ENCODE results near the gene ARHGEF5.
"Not testable (repeated sequence)": the region's sequence is repeated elsewhere in the genome, so short reads cannot be mapped to it uniquely, and the experiment has no call there.

The ARHGEF5 gene

GRCh38 chr7:144355176-144355822 is at the start of gene ARHGEF5:
TSS of gene ARHGEF5 (plus strand) at chr7:144355402. CDS start at chr7:144362670, 7,268 bp downstream.
- DNase-seq (ENCODE audit: low spot score), result not testable (repeated sequence)

GRCh38 chr7:144309702-144310101 is 45.5 kb upstream of the ARHGEF5 start:
- DNase-seq (ENCODE audit: low spot score), result not testable (repeated sequence)

DNA sequence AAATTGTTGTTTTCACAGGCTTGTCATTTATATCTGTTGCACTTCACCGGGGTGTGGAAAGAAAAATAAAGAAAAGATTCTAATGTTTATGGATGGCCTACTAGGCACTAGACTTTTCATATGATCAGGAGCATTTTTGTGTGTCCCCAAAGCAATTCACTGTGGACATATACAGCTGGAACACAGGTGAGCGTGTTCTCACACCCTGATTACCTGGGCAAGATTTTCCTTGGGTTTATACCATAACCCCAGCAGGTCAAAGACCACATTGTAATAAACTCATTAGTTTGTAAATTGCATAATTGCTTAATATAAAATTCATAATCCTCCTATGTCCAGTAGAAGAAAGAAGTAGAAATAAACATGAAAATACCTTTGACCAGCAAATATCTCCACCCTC is 44.0 kb upstream of the ARHGEF5 start:
- DNase-seq (ENCODE audit: low spot score), result not testable (repeated sequence)

DNA sequence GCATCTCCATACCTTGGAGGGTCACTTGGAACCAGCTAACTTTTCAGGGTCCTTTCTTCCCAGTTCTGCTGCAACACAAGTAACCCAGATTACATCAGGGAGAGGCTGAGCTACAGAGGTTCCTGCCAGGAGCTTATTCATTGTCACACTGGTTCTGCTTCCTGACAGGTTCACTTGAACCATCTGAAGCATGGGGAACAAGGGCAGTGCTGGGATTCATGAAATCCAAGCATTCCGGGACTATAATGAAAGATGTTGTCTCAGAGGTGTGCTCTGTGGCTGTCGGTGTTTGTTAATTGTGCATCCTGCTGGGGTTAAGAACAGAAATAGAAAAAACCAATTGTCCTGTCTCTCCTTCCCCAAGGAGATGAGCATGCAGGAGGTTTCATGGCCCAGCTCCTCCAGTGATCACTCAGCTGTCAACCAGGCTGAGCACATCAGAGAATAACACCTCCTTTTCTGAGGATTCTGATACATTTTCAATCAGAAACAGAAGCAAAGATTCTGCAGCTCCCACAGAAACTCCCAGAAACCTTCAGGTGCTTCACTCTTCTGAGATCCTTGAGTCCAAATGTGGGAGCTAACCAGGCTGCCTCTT is 43.2 kb upstream of the ARHGEF5 start, which contains the start of gene OR2A1:
Gene OR2A1 (plus strand): TSS at position 548 of the 598 bp plus-strand sequence. CDS start 5,706 bp downstream, outside the sequence.
- DNase-seq (ENCODE audit: low spot score), result not testable (repeated sequence)

GRCh38 chr7:144317537-144317936 is 37.7 kb upstream of the ARHGEF5 start:
- DNase-seq (ENCODE audit: low spot score), result not testable (repeated sequence)

DNA sequence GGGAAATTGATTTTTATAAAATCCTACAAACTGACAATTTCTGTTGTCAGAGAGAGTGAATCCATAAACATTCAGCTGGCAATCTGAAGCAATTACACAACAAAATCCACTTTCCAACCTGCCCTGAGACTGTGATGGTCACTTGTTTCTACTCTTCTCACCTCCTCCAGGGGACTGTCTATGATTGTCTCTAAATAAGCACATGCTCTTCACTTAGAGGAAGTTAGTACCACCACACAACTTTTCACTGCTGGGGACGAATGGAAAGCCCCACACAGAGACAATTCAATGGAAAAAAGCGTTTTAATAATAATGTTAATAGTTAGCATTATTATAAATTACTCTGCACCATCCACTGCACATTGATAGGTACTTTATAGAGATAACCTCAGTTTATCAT is 35.7 kb upstream of the ARHGEF5 start:
- not testable (repeated sequence) for DNase-seq (ENCODE audit: low spot score)

DNA sequence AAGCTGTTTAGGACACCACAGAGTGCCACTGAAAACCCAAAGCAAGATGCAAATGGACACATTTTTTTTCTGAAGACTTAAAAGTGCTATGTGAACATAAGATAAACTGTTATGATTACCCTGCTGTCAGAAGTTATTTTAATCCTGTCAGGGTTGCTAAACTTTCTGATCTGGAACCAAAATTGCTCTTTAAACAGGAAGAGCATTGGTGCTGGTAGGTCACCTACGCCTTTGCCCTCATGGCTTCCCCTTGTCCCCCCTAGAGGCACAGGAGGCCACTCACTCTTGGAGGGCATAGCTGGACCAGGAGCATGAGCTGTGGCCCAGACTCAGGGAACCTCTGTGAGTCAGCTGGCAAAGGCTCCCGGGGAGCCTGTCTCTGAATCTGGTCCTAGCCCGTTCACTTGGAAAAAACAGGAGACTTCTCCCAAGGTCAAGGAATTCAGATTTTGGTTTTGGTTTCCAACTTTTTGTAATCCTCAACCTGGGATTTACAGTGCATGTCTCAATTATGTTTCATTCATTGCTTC is 33.5 kb upstream of the ARHGEF5 start:
- DNase-seq (ENCODE audit: low spot score), result not testable (repeated sequence)

DNA sequence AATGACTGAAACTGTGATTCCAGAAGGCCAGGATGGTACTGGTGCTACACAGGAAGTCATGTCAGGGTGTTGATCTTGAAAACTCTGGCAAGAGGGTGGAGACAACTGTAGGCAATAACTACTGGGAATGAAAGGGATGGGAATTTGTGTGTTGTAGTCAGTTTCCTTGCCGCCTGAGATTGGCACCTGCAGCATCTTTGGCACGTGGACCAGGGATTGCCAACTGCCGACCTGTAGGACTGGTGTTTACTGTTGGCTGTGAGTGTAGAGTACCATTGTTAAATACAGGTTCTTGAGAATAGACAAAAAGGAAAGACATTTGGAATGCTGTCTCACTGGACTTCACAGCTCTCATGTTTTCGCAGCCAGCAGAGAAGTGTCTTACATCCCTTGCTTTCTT is 31.8 kb upstream of the ARHGEF5 start:
- not testable (repeated sequence) for DNase-seq (ENCODE audit: low spot score)

- DNase-seq (ENCODE audit: low spot score), result not testable (repeated sequence)
These were observed 29.3 kb upstream of the ARHGEF5 start for GRCh38 chr7:144325868-144326267.

- DNase-seq (ENCODE audit: low spot score), result not testable (repeated sequence)
These were observed 25.2 kb upstream of the ARHGEF5 start for GRCh38 chr7:144330044-144330443.

DNA sequence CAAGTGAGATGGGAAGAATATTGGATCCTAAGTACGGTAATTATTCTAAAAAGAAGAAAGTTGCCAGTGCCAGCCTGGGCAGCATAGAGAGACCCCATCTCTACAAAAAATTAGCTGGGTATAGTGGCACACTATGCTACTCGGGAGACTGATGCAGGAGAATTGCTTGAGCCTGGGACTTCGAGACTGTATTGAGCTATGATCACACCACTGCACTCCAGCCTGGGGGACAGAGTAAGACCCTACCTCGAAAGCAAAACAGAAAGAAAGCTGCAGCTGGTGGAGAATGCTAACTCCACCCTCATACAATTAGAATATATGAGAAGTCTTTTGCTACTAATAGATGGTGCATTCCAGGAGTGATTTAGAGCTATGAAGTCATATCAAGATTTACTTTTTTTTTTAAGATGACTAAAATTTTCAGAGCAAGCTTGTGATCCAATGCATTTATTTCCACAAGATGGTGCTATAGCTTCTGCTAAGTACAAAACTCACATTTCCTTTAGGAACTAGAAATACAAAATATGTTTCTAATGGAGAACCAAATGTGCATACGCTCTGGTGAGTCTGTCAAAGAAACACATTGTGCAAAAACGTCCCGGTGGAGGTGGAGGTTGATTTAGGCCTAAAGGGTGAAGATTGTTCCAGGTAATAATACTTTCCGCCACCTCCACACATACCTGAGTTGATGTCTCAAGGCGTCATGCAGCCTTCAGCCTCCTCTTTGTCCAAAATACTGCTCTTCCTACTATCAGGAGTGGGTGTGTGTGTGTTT is 23.8 kb upstream of the ARHGEF5 start:
- DNase-seq (ENCODE audit: low spot score), result not testable (repeated sequence)

DNA sequence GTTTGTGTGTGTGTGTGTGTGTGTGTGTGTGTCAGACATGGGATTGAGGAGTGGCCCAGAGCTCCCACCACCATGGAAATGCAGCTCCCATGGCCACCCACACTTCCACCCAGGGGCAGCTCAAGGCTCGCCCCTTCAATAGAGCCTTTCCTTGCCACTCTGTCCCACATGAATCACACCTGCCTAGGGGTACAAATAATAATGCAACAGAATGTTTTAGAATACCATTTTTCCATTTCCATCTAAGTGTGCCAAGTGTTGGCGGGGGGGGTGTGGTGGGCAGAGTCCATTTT is 23.3 kb upstream of the ARHGEF5 start:
- not testable (repeated sequence) for DNase-seq (ENCODE audit: low spot score)

DNA sequence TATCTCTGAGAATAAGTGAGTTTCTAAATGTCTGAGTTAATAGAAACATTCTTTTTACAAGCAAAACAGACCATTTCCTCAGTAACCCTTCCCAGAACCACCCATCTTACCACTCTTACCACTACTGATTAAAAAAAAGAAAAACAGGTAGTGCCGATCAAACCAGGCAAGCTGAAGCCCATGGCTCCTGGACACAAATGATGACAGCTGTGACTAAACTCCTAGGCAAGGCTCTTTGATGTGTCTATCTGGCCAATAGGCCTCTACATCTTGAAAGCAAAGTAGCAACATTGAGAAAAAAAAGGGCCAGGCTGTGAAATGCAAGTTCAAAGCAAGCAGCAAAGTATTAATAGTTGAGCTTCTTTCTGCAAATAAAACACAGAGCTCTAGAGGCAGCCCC is 6.6 kb upstream of the ARHGEF5 start:
- not testable (repeated sequence) for DNase-seq (ENCODE audit: low spot score)

- not testable (repeated sequence) for DNase-seq (ENCODE audit: low spot score)
These were observed 3.5 kb upstream of the ARHGEF5 start for GRCh38 chr7:144351667-144352066.

- DNase-seq (ENCODE audit: low spot score), result not testable (repeated sequence)
These were observed 983 bp downstream of the ARHGEF5 start for GRCh38 chr7:144356185-144356584.

- DNase-seq (ENCODE audit: low spot score), result not testable (repeated sequence)
These were observed 1.7 kb downstream of the ARHGEF5 start for GRCh38 chr7:144356860-144357259.

DNA sequence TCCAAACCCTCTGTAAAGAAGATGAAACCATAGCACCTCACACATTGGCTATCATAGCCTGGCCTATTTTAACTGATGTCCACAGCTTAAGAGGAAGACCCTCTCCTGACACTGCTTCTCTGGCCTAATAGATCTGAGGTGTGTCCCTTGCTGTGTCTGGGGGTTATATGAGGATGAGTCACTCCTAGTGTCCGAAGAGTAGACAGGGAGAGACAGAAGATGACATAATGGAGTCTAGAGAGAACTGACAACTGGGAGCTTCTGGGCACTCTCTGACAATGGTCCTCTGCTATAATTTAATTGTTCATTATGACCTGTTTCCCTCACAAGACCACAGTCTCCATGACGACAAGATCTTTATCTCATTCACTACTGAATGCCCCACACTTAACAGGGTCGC is 6.9 kb downstream of the ARHGEF5 start:
- not testable (repeated sequence) for DNase-seq (ENCODE audit: low spot score)

DNA sequence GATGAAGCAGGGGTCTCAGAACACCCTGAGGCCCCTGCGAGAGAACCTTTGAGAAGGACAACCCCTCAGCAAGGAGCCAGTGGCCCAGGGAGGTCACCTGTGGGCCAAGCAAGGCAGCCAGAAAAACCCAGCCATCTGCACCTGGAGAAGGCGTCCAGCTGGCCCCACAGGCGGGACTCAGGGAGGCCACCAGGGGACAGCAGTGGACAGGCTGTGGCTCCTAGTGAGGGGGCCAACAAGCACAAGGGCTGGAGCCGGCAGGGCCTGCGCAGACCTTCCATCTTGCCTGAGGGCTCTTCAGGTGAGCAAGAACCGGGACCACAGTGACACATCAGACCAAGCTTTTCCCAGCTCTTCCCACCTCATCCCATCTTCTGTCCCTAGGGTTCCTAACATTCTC is 10.3 kb downstream of the ARHGEF5 start:
- DNase-seq (ENCODE audit: low spot score), result not testable (repeated sequence)

- DNase-seq (ENCODE audit: low spot score), result not testable (repeated sequence)
These were observed 12.0 kb downstream of the ARHGEF5 start for GRCh38 chr7:144367250-144367649.

DNA sequence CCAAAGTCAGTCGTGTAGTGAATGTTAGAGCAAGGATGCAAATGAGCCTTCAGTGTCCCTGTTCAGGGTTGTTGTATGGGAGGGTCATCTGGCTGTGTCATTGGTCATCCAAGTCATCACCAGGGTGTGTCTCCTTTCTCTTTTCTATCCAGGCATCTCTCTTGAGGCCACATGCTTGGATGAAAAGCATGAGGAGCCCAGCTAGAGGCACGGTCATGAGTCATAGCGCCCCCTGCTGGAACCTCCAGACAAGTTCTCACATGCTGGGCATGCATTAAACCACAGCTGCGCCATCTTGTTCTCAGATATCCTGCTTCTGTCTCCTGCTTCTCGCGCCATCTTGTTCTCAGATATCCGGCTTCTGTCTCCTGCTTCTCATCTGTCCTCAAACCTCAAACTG is 14.0 kb downstream of the ARHGEF5 start:
- DNase-seq (ENCODE audit: low spot score), result not testable (repeated sequence)

DNA sequence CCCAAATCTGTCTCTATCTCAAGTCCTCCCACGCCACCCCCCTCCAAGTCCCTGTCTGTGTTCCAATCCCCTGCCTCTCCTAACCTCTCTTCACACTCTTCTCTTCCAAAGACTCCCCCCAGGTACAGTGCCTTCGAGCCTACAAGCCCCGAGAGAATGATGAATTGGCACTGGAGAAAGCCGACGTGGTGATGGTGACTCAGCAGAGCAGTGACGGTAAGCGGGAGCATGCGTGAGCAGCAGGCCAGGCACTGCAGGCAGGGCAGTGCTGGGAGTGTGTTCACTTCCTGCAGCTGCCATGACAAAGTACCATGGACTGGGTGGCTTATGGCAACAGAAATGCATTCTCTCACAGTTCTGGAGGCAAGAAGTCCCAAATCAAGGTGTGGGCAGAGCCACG is 23.4 kb downstream of the ARHGEF5 start:
- DNase-seq (ENCODE audit: low spot score), result no peak

- no peak for DNase-seq (ENCODE audit: low spot score)
These were observed 24.7 kb downstream of the ARHGEF5 start for GRCh38 chr7:144379776-144380384.

Data from ecto neural progenitor cell (in vitro differentiated cells).